Activated T-cell treated with anti-CD3 and anti-CD28 coated beads for 4 hours (primary cell): ENCODE results near the gene RSRC1.
"Not testable (repeated sequence)": the region's sequence is repeated elsewhere in the genome, so short reads cannot be mapped to it uniquely, and the experiment has no call there.

Experiments
- DNase-seq: peaks from one replicate; pipeline ENCODE4 v3.0.0-alpha.2; 2020

RSRC1 gene

DNA sequence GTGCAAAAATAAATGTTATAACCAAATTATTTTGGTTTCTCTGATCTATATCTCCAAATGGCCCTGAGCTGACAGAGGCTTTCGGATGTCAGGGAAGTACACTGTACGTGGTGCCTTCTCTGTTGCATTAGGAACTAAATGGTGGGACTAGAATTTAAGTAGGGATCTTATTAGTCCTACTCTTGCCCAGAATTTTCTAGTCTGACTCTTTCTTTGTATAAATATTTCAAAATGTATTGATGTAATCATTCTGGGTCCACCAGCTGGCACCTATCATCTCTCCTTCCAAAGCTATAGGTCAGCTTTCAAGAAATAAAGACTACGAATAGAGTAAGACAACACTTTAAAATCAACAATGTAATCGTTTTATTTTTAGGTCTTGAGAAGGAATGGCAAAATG lies 438.8 kb downstream of the RSRC1 start:
- DNase-seq: no peak

DNA sequence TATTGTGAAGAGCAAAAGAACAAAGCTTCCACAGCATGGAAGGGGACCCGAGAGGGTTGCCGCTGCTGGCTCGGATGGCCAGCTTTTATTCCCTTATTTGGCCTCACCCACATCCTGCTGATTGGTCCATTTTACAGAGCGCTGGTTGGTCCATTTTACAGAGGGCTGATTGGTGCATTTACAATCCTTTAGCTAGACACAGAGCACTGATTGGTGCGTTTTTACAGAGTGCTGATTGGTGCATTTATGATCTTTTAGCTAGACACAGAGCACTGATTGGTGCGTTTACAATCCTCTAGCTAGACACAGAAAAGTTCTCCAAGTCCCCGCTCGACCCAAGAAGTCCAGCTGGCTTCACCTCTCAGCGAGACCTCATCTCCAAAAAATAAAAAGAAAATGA lies 440.0 kb downstream of the RSRC1 start:
- not testable (repeated sequence) for DNase-seq

DNA sequence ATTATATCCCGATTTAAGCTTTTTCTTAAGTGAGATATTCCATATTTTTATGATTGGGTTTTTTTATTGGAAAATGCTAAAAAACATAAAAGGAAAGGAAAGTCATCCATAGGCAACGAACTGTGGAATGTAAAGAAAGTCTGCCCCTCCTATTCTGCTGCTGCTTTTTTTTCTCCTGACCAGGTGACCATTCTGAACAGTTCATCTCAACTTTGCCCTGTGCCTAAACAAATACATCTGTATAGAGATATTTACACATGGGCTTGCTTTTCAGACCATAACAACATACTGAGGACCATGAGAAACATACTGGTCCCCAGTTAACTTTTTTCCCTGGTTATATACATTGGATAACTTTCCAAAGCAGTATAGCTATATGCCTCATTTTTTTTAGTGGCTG lies 442.2 kb downstream of the RSRC1 start:
- no peak for DNase-seq

DNA sequence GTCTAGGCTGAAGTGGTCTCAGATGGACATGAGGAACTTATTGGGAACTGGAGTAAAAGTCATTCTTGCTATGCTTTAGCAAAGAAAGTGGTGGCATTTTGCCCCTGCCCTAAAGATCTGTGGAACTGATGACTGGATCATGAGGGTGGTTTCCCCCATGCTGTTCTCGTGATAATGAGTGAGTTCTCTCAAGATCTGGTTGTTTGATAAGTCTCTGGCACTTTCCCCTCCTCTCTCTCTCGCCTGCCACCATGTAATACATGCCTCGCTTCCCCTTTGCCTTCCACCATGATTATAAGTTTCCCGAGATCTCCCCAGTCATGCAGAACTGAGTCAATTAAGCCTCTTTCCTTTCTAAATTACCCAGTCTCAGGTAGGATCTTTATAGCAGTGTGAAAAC lies 449.6 kb downstream of the RSRC1 start:
- no peak for DNase-seq

DNA sequence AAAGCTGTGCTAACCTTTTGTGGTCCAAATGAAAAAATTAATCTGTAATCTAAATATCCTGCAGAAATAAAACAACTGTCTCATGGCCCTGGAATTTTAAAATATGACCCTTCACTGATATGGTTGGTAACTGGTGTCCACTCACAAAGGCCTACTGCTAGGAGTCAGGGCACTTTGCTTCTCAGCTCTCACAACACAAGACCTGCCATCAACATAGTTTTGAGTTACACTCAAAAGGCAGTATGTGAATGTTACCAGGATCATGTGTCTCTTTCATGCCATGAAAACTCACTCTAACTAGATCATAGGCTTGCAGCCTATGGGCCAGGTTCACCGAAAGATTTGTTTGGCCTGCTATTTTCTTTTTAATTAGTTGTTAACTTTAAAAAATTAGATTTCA lies 451.1 kb downstream of the RSRC1 start:
- no peak for DNase-seq

DNA sequence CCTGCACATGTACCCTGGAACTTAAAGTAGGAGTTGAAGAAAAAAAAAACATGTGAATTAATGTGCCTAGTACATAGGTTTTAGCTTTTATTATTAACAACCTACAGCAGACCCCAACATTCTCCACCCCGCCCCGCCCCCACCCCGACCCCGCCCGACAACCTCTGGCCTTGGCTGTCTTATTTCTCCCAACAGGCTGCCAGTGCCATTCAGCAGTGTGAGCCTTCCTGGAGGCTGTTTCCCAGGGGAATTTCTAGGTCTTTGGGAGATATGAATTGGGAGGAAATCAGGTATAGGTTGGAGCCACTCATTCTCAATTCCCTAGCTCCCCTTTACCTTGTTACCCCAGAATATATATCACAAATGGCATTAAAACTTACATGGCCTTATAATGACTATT lies 452.8 kb downstream of the RSRC1 start:
- no peak for DNase-seq

DNA sequence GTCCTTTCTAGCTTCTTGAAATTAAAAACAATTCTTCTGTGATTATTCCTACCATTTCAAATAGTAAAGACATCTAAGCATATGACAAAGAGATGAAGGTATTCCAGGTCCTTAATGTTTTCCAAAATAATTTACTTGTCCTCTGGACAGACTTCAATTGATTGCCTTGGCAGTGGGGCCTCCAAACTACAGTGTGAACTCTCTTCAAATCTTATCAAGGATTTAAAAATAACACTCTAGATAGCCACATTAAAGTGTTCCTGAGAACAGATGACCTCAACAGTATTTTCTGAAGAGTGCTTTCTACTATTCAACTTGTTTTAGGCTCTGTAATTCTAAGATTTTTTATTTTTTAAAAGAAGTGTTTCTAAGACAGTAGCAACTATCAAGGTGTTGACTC lies 453.2 kb downstream of the RSRC1 start:
- no peak for DNase-seq

DNA sequence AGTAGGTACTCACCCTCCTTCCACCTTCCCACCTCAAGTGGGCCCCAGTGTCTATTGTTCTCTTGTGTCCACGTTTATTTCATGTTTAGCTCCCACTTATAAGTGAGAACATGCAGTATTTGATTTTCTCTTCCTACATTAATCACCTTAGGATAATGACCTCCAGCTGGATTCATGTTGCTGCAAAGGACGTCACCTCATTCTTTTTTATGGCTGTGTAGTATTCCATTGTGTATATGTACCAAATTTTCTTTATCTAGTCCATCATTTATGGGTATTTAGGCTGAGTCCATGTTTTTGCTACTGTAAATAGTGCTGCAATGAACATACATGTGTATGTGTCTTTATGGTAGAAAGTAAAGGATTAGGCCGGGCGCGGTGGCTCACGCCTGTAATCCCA lies 455.2 kb downstream of the RSRC1 start:
- DNase-seq: no peak

DNA sequence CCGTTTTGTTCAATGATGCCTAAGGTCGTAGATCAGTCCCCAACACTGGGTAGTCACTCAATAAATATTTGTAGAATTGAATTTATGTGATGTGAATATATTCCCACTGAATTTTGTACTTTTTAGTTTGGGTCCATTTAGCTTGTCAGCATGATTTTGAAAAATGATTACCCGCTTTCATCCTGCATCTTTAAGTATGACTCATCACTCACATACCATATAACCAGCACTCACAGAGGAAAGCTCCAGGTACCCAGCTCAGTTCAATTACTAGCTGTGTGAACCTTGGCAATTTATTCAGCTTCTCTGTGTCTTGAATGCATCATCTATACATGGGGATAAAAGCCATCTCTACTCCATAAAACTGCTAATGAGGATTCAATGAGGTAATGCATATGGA lies 458.9 kb downstream of the RSRC1 start:
- no peak for DNase-seq

DNA sequence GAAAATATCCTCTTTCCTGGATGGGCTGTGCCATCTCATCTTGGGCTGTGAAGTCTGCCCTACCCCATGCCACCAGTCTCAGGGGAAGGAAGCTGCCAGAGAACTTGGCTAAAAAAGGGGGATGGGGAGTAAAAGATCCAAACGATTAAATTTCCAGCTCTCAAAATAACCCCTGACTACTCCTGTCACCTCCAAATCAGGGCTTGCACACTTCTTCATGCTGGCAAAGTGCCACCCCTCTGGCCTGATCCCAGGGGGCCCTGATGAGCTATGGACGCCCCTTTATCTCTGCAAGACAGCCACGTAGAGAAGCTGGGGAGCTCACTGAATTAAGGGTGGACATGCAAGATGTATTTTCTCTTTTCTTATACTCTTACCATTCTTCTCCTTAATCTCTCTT lies 459.9 kb downstream of the RSRC1 start:
- no peak for DNase-seq

DNA sequence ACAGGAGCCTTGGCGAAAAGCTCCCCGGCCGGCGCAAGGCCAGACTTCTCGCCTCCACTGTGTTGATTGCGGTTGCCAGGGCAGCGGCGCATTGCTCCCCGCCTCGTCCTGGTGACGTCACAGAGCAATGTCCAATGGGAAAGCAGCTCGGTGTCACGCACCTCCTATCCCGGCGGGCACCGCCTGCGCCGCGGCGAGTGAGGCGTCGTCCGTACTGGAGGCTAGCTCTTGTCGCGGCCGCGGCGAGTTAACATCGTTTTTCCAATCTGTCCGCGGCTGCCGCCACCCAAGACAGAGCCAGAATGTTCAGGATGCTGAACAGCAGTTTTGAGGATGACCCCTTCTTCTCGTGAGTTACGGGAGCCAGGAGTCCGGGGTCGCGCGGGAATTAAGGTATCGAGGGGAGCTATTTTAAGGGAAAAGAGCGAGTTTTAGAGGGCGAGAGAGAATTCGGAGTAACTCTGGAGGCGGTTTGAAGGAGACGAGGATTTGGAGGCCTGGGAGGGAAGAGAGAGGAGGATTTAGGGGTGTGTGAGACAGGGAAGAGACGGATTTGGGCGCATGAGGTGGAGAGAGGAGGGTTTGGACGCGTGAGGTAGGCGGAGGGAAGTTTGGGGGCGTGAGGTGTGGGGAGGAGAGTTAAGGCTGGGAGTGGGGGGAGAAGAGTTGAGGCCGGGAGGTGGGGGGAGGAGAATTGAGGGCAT lies 461.3 kb downstream of the RSRC1 start, which contains the start of gene MLF1:
MLF1 (plus strand) TSS at position 196 of the 704 bp plus-strand sequence; CDS start at position 303, 107 bp downstream.
- DNase-seq: peak; percentile 74

DNA sequence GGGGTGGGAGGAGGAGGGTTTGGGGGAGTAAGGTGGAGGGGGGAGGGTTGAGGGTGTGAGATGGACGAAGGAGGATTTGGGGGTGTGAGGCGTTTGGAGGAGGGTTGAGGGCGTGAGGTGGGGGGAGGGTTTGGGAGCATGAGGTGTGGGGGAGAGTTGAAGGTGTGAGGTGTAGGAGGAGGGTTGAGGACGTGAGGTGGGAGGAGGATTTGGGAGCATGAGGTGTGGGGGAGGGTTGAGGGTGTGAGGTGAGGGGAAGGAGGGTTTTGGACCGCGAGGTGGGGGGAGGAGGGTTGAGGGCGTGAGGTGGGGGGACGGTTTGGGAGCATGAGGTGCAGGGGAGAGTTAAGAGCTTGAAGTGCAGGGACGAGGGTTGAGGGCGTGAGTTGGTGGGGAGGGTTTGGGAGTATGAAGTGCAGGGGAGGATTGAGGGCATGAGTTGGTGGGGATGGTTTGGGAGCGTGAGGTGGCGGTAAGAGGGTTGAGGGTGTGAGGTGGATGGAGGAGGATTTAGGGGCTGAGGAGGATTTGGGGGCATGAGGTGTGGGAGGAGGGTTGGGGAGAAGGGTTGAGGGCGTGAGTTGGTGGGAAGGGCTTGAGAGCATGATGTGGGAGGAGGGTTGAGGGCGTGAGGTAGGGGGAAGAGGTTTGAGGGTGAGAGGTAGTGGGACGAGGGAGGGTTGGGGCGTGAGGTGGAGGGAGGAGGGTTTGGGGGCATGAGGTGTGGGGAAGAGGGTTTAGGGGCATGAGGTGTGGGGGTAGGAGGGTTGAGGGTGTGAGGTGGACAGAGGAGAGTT lies 462.3 kb downstream of the RSRC1 start:
- DNase-seq: no peak

DNA sequence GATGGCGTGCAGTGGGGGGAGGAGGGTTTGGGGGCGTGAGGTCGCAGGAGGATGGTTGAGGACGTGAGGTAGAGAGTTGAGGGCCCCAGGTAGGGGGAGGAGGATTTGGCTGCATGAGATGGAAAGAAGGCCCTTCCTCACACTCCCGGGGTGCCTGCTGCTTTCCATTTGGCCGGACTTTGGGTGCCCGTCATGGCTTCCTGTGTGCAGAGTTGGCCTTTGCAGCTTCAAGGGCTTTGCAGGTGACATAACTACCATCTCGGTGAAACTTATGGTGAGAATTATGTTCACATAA lies 462.8 kb downstream of the RSRC1 start:
- no peak for DNase-seq

DNA sequence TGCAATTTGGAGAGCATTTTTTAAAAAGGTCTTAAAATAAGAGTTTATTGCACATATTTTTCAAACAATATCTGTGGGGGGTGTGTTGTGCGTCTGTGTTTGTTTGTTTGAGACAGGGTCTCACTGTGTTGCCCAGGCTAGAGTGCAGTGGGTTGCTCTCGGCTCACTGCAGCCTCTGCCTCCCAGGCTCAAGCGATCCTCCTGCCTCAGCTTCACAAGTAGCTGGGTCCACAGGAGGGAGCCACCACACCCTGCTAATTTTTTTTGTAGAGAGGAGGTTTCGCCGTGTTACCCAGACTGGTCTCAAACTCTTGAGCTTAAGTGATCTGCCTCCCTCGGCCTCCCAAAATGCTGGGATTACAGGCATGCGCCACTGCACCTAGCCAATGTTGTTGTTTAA lies 463.8 kb downstream of the RSRC1 start:
- no peak for DNase-seq

DNA sequence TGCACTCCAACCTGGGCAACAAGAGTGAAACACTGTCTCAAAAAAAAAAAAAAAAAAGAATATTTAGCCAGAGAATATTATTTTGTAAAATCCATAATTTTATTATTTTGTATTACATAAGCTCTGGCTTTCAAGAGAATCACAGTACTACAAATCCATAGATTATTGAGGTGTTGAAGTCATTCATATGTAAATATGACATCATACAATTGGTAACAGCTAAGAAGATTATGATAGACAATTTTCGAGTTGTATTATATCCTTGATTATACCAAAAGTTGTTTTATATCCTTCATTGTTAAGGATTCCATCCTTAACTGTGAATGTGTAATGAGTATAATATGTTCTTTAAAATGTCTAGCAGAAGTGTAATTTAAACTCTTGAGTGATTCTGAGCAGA lies 464.8 kb downstream of the RSRC1 start:
- no peak for DNase-seq

DNA sequence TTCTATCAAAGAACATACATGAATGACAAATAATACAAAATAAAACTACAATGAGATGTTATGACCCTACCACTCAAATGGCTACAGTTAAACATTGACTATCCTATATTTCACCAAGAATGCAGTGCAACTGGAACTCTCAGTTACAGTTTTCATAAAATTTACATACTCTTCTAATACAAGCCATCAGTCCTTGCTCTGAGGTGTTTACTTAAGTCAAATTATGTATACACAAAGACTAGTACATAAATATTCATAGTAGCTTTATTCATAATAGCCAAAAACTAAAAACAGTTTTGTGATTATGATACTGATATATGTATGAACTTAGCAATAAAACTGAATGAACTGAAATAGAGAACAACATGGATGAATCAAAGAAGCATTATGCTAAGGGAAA lies 480.3 kb downstream of the RSRC1 start:
- DNase-seq: no peak
